Mesenchymal stem cell (in vitro differentiated cells and primary cell): ENCODE measurements around the gene NGF.

Source experiments
- DNase-seq: peaks from one replicate; pipeline ENCODE4 v3.0.0-alpha.2; 2013
- H2AFZ ChIP-seq: one replicate; pipeline ENCODE4 v1.6.1; 2013; ENCODE audit warnings: low read depth, mild to moderate bottlenecking, control low read depth, inconsistent platforms, low read length, moderate library complexity
- H2AK5ac ChIP-seq: 2 replicates; pipeline ENCODE4 v1.6.1; 2013; ENCODE audit warnings: low read length, moderate library complexity, mild to moderate bottlenecking, inconsistent platforms; ENCODE audit not compliant: severe bottlenecking
- H2BK120ac ChIP-seq: one replicate; pipeline ENCODE4 v1.6.1; 2013; ENCODE audit warnings: low read depth, mild to moderate bottlenecking, inconsistent platforms, low read length, moderate library complexity
- H2BK12ac ChIP-seq, 2 experiments: one replicate each; pipeline ENCODE4 v1.6.1; 2013; ENCODE audit warnings: inconsistent platforms in 2 of 2, low read length in 2 of 2, mild to moderate bottlenecking in 2 of 2, moderate library complexity in 2 of 2, control low read depth in 1 of 2
- H2BK15ac ChIP-seq: one replicate; pipeline ENCODE4 v1.6.1; 2013; ENCODE audit warnings: mild to moderate bottlenecking, low read depth, inconsistent platforms; ENCODE audit not compliant: poor library complexity, severe bottlenecking
- H2BK5ac ChIP-seq: 2 replicates; pipeline ENCODE4 v1.6.1; 2013; ENCODE audit warnings: low read depth, mild to moderate bottlenecking, low read length, control low read depth, inconsistent platforms; ENCODE audit not compliant: poor library complexity, severe bottlenecking
- H3K14ac ChIP-seq, 2 experiments: one replicate each; pipeline ENCODE4 v1.6.1; 2013; ENCODE audit warnings: inconsistent platforms in 2 of 2, low read length in 2 of 2, control low read depth in 1 of 2, mild to moderate bottlenecking in 1 of 2, moderate library complexity in 1 of 2
- H3K18ac ChIP-seq, 2 experiments: one replicate each; pipeline ENCODE4 v1.6.1; 2013; ENCODE audit warnings: inconsistent platforms in 2 of 2, low read length in 2 of 2, control low read depth in 1 of 2, low read depth in 1 of 2, mild to moderate bottlenecking in 1 of 2
- H3K23ac ChIP-seq, 2 experiments: one replicate each; pipeline ENCODE4 v1.6.1; 2013; ENCODE audit warnings: inconsistent platforms in 2 of 2, low read length in 2 of 2, mild to moderate bottlenecking in 2 of 2, moderate library complexity in 2 of 2, control low read depth in 1 of 2
- H3K27ac ChIP-seq: 2 replicates; pipeline ENCODE4 v1.5.1; 2013; ENCODE audit warnings: mild to moderate bottlenecking, moderate library complexity, low read length, control low read depth, inconsistent platforms; ENCODE audit not compliant: poor library complexity, severe bottlenecking
- H3K27me3 ChIP-seq, 2 experiments: 2 replicates each; pipeline versions ENCODE4 v1.6.1 to v1.7.0; 2013; ENCODE audit warnings: low read length in 2 of 2, mild to moderate bottlenecking in 2 of 2, moderate library complexity in 2 of 2, control low read depth in 1 of 2, inconsistent platforms in 1 of 2; ENCODE audit not compliant: control insufficient read depth in 1 of 2, insufficient read depth in 1 of 2
- H3K36me3 ChIP-seq, 2 experiments: 2 replicates each; pipeline versions ENCODE4 v1.6.1 to v1.7.0; 2013; ENCODE audit warnings: low read length in 2 of 2, control low read depth in 1 of 2, inconsistent platforms in 1 of 2, low read depth in 1 of 2, mild to moderate bottlenecking in 1 of 2; ENCODE audit not compliant: insufficient read depth in 2 of 2, control insufficient read depth in 1 of 2
- H3K4ac ChIP-seq, 2 experiments: one replicate each; pipeline ENCODE4 v1.6.1; 2013; ENCODE audit warnings: inconsistent platforms in 2 of 2, low read length in 2 of 2, mild to moderate bottlenecking in 2 of 2, moderate library complexity in 2 of 2, control low read depth in 1 of 2, low read depth in 1 of 2
- H3K4me1 ChIP-seq: 2 replicates; pipeline ENCODE4 v1.6.1; 2013; ENCODE audit warnings: low read depth, low read length, control low read depth; ENCODE audit not compliant: control insufficient read depth, insufficient read depth
- H3K4me2 ChIP-seq: 2 replicates; pipeline ENCODE4 v1.6.1; 2013; ENCODE audit warnings: low read length, mild to moderate bottlenecking, inconsistent platforms; ENCODE audit not compliant: poor library complexity, severe bottlenecking
- H3K4me3 ChIP-seq, 2 experiments: 2 replicates each; pipeline versions ENCODE4 v1.5.1 to v1.7.0; 2013; ENCODE audit warnings: low read length in 2 of 2, mild to moderate bottlenecking in 2 of 2, control low read depth in 1 of 2, low read depth in 1 of 2; ENCODE audit not compliant: insufficient read depth in 1 of 2
- H3K79me1 ChIP-seq: replicated peaks from 2 replicates; pipeline ENCODE4 v1.6.1; 2013; ENCODE audit warnings: mild to moderate bottlenecking, control low read depth, low read length, inconsistent platforms; ENCODE audit not compliant: poor library complexity, severe bottlenecking
- H3K9ac ChIP-seq: 2 replicates; pipeline ENCODE4 v1.7.0; 2013; ENCODE audit warnings: mild to moderate bottlenecking, low read length, moderate library complexity
- H3K9me3 ChIP-seq: 2 replicates; pipeline ENCODE4 v1.7.0; 2013; ENCODE audit warnings: mild to moderate bottlenecking, low read length; ENCODE audit not compliant: control insufficient read depth
- H4K8ac ChIP-seq: one replicate; pipeline ENCODE4 v1.6.1; 2013; ENCODE audit warnings: inconsistent platforms, mild to moderate bottlenecking, low read length, moderate library complexity
- H4K91ac ChIP-seq: one replicate; pipeline ENCODE4 v1.6.1; 2013; ENCODE audit warnings: mild to moderate bottlenecking, low read length, inconsistent platforms
- WGBS: methylation state at CpG from one replicate; pipeline ENCODE4 v1.1.7; 2013; ENCODE audit warnings: mixed read lengths; 5-methylcytosine and 5-hydroxymethylcytosine counted together

Gene NGF

DNA sequence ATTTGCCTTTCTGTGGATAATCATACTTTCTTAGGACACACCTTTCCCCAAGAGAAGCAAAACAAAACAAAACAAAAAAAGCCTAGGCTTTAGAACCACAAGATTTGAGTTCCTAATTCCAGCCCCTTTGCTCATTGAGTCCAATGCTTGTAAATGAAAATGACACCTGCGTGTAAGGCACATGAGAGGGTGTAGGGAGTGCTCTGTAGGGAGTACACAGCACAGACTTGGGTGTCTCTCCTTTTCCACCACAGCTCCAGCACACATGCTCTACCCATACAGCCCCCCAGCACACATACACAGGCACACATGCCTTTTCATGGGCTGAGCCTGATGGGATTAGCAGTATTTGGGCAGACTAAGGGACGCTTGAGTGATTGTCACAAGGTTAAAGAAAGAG lies 9.2 kb upstream of the NGF start:
- H3K14ac ChIP-seq: no peak overlapping the region
- no peak overlapping the region for H2BK15ac ChIP-seq
- DNase-seq: no peak
- H2AFZ ChIP-seq: no peak overlapping the region
- no peak overlapping the region for H4K8ac ChIP-seq
- H2BK120ac ChIP-seq: no peak overlapping the region
- no peak overlapping the region for H3K18ac ChIP-seq
- 87% methylated on average over 1 of the region's 2 CpGs for WGBS
- no peak overlapping the region for H3K4me3 ChIP-seq
- H2BK12ac ChIP-seq: no peak overlapping the region
- H3K79me1 ChIP-seq: no peaks in the 10 kb centered on the region
- no peak overlapping the region for H3K4me2 ChIP-seq
- H2BK5ac ChIP-seq: no peak overlapping the region
- no peaks in the 10 kb centered on the region for H3K36me3 ChIP-seq
- H3K27me3 ChIP-seq: peaks cover 0 to 14% of the 10 kb centered on the region in 2 experiments
- H3K23ac ChIP-seq: no peak overlapping the region
- H3K27ac ChIP-seq: no peak overlapping the region
- no peak overlapping the region for H3K4ac ChIP-seq
- H3K9me3 ChIP-seq: no peaks in the 10 kb centered on the region
- no peak overlapping the region for H4K91ac ChIP-seq
- H2AK5ac ChIP-seq: no peak overlapping the region
- H3K9ac ChIP-seq: no peak overlapping the region
- no peaks in the 10 kb centered on the region for H3K4me1 ChIP-seq

DNA sequence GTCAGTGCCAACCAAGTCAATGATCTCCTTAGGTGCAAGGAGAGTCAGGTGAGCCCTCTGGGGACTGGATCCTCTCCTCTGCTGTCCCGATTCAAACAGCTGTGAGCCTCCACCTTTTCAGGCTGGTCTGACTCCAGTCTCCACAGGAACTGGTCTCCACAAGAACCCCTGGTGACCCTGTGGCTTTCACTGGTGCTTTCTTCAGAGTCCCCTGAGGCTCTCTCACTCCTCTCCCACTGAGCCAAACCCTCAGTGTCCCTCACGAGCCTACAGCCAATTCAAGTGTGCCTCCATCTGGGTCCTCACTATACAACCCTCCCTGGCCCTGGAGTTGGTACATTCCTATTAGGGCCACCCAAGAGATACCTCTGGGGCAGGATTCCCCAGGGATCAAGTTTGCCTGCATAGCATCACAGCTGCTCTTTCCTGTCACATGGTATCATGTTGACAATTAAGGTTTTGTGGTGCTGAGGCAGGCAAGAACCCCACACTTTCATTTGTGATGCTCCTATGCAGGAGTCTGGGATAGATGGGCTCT lies 5.2 kb upstream of the NGF start:
- peaks cover 0 to 46% of the 10 kb centered on the region in 2 experiments for H3K27me3 ChIP-seq
- WGBS: 81% methylated on average over 2 of the region's 2 CpGs
- DNase-seq: no peak
- no peak overlapping the region for H3K4me3 ChIP-seq
- H3K4me1 ChIP-seq: peaks cover 3% of the 10 kb centered on the region
- no peak overlapping the region for H4K8ac ChIP-seq
- H2BK12ac ChIP-seq: no peak overlapping the region
- no peak overlapping the region for H3K18ac ChIP-seq
- H2AK5ac ChIP-seq: no peak overlapping the region
- H3K27ac ChIP-seq: no peak overlapping the region
- no peak overlapping the region for H3K9ac ChIP-seq
- no peak overlapping the region for H3K14ac ChIP-seq
- H2AFZ ChIP-seq: no peak overlapping the region
- no peak overlapping the region for H3K4me2 ChIP-seq
- H3K79me1 ChIP-seq: no peaks in the 10 kb centered on the region
- no peak overlapping the region for H2BK15ac ChIP-seq
- H3K9me3 ChIP-seq: no peaks in the 10 kb centered on the region
- no peak overlapping the region for H3K4ac ChIP-seq
- no peak overlapping the region for H2BK5ac ChIP-seq
- H2BK120ac ChIP-seq: no peak overlapping the region
- H4K91ac ChIP-seq: no peak overlapping the region
- no peak overlapping the region for H3K23ac ChIP-seq
- no peaks in the 10 kb centered on the region for H3K36me3 ChIP-seq

DNA sequence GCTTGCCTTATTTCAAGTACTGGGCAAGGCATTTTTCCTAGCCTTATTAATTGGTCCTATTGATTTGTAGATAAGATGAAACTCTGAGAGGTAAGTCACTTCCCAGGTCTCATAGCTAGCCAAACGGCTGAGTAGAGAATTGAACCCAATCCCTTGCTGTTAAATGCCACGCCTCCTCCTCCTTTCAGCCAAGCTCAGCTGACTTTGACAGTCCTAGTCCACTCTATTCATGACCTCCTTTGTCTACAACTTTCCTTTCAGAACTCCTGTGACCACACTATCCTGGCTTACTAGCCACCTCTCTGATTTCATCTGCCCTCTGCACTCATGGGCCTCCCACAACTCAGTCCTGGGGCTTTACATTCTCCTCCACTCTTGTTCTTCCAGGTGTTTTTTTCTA lies 3.9 kb upstream of the NGF start:
- Histone ChIP-seq H2BK12ac (no peak overlapping the region), H3K4me2 (no peak overlapping the region), H3K4ac (no peak overlapping the region), H2BK120ac (no peak overlapping the region), H2AFZ (no peak overlapping the region), H3K9ac (no peak overlapping the region), H3K36me3 (no peaks in the 10 kb centered on the region), H2BK15ac (no peak overlapping the region), H3K27ac (no peak overlapping the region), H3K23ac (no peak overlapping the region), H3K27me3 (peaks cover 0 to 47% of the 10 kb centered on the region in 2 experiments), H3K9me3 (no peaks in the 10 kb centered on the region), H3K4me3 (no peak overlapping the region), H4K8ac (no peak overlapping the region), H3K79me1 (no peaks in the 10 kb centered on the region), H2BK5ac (no peak overlapping the region), H3K14ac (no peak overlapping the region), H3K18ac (no peak overlapping the region), H2AK5ac (no peak overlapping the region), H3K4me1 (peaks cover 14% of the 10 kb centered on the region), H4K91ac (no peak overlapping the region)
- no peak for DNase-seq
- 85% methylated on average over 2 of the region's 2 CpGs for WGBS

DNA sequence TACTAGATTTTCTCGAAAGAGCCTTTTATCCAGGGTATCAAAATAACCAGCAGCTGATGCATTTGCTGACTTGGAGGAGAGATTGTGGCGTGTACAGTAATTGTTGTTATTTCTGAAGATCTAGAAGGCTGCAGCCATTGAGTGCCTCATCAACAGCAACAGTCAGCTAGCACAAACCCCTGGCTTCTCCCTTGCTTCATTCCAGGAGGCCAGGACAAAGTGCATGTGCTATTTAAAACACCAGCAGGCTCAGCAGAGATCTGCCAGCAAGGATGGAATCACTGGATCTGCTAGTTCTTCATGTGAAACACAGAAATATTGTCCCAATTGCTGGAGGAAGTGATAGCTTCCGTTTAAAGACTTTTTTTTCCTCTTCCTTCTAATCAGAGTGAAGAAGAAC lies 2.8 kb upstream of the NGF start:
- no peak overlapping the region for H3K27ac ChIP-seq
- no peak overlapping the region for H3K9ac ChIP-seq
- no peak for DNase-seq
- H3K23ac ChIP-seq: no peak overlapping the region
- no peak overlapping the region for H2AFZ ChIP-seq
- no peak overlapping the region for H2BK120ac ChIP-seq
- H3K18ac ChIP-seq: no peak overlapping the region
- H2BK5ac ChIP-seq: no peak overlapping the region
- no peak overlapping the region for H2BK12ac ChIP-seq
- H2BK15ac ChIP-seq: no peak overlapping the region
- peaks cover 0 to 57% of the 10 kb centered on the region in 2 experiments for H3K27me3 ChIP-seq
- H4K91ac ChIP-seq: no peak overlapping the region
- no peak overlapping the region for H3K4ac ChIP-seq
- 85% methylated on average over 2 of the region's 3 CpGs for WGBS
- H3K14ac ChIP-seq: no peak overlapping the region
- no peak overlapping the region for H3K4me2 ChIP-seq
- H4K8ac ChIP-seq: no peak overlapping the region
- H2AK5ac ChIP-seq: no peak overlapping the region
- H3K79me1 ChIP-seq: no peaks in the 10 kb centered on the region
- H3K4me3 ChIP-seq: no peak overlapping the region
- peaks cover 14% of the 10 kb centered on the region for H3K4me1 ChIP-seq
- no peaks in the 10 kb centered on the region for H3K9me3 ChIP-seq
- no peaks in the 10 kb centered on the region for H3K36me3 ChIP-seq
